22Rv1 (cell line): ENCODE results near the gene SPATA16.

ENCODE experiments used
- ZFX ChIP-seq: fragments of 450-650 bp; IDR thresholded peaks from 2 replicates; pipeline ENCODE4 v1.6.1; 2017; ENCODE audit warnings: antibody characterized with exemption, borderline replicate concordance
- TF ChIP-seq, protein P1 (sequence below): fragments of 450-650 bp; IDR thresholded peaks from 2 replicates; pipeline ENCODE4 v1.5.1; 2017; ENCODE audit warnings: mild to moderate bottlenecking

DNA sequence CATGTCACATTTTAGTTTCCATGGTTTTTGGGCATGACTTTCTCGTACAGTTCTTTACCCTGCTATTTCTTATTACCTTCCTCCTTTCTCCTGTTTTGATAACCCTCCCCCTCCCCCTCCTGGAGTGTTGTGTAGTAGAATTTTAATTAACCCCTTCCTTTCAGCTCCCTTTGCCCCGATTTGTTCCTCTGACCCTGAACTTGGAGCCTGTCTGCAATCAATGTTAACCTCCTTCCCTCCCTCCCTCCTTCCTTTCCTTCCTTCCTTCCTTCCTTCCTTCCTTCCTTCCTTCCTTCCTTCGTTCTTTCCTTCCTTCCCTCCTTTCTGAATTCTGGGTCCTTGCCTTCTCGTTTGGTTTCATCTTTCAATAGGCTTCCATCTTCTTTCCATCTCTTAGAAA lies 300.1 kb downstream of the SPATA16 start:
- TF ChIP-seq, protein P1, sequence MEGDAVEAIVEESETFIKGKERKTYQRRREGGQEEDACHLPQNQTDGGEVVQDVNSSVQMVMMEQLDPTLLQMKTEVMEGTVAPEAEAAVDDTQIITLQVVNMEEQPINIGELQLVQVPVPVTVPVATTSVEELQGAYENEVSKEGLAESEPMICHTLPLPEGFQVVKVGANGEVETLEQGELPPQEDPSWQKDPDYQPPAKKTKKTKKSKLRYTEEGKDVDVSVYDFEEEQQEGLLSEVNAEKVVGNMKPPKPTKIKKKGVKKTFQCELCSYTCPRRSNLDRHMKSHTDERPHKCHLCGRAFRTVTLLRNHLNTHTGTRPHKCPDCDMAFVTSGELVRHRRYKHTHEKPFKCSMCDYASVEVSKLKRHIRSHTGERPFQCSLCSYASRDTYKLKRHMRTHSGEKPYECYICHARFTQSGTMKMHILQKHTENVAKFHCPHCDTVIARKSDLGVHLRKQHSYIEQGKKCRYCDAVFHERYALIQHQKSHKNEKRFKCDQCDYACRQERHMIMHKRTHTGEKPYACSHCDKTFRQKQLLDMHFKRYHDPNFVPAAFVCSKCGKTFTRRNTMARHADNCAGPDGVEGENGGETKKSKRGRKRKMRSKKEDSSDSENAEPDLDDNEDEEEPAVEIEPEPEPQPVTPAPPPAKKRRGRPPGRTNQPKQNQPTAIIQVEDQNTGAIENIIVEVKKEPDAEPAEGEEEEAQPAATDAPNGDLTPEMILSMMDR, result no peak
- no peak for TF ChIP-seq ZFX
